ENCODE measurements around the gene ANO6. TPM values are rescaled to one million over a fixed set of nuclear protein-coding genes. Genes with fewer than 3 reads are reported as not detected.

ANO6 gene
- total and polyA plus RNA-seq, 8 donors = 58.0 to 79.7 (median 66.1) TPM

DNA sequence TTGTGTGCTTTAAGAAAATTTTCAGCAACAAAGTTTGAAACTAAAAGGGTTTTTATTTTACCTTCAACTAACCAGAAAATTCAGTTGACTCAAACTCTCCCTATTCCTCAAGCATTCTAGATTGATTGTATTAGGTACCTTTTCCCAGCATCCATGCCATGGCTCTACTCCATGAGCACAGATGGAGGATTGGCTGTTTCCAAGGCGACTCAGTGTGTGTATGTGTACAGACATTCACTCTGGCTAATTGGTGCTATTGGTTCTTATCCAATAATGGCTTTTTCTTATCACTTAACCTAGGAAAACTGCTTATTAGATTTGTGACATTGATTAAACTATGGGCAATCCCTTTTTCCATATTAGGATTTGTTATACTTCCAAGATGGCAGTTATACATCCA, 202.6 kb downstream of the ANO6 start:
- intact Hi-C loops (cut with DNase I) = no loop called here
- Histone ChIP-seq H3K4me3 (no peak overlapping the region), H3K27ac (no peak overlapping the region), H3K4me1 (no peaks in the 10 kb centered on the region), H3K27me3 (no peaks in the 10 kb centered on the region), H3K36me3 (peaks cover 0 to 83% of the 10 kb centered on the region in 2 donors), H3K9me3 (no peaks in the 10 kb centered on the region)
- ATAC-seq = no peak
- DNase-seq = no peak
- TF ChIP-seq, protein P1, sequence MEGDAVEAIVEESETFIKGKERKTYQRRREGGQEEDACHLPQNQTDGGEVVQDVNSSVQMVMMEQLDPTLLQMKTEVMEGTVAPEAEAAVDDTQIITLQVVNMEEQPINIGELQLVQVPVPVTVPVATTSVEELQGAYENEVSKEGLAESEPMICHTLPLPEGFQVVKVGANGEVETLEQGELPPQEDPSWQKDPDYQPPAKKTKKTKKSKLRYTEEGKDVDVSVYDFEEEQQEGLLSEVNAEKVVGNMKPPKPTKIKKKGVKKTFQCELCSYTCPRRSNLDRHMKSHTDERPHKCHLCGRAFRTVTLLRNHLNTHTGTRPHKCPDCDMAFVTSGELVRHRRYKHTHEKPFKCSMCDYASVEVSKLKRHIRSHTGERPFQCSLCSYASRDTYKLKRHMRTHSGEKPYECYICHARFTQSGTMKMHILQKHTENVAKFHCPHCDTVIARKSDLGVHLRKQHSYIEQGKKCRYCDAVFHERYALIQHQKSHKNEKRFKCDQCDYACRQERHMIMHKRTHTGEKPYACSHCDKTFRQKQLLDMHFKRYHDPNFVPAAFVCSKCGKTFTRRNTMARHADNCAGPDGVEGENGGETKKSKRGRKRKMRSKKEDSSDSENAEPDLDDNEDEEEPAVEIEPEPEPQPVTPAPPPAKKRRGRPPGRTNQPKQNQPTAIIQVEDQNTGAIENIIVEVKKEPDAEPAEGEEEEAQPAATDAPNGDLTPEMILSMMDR (IDR thresholded peaks at IDR 0.05) = no peak

DNA sequence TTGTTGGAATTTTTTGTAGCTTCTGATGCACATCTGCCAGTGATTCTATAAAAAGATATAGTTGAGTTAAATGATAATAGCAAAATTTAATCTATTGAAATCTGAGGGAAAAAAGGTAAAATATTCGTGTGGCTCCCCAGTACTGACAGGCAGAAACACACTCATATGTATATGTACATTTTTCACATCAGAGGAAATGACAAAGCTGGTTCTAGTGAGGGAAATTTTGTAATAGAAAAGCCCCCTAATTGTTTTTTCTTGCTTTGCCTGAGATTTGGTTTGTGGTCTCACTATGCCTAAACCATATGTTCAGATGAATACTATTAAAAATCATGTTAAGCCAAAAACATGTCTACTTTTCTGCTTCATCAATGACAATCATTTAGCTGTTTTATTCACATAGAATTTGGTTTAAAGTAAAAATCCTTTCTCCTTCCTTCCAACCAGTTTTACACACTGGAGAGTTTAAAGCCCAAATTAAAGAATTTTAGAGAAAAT, 203.5 kb downstream of the ANO6 start:
- TF ChIP-seq, protein P1 (IDR thresholded peaks at IDR 0.05) = no peak
- Histone ChIP-seq H3K27ac (no peak overlapping the region), H3K36me3 (peaks cover 0 to 86% of the 10 kb centered on the region in 2 donors), H3K4me3 (no peak overlapping the region), H3K27me3 (no peaks in the 10 kb centered on the region), H3K4me1 (no peaks in the 10 kb centered on the region), H3K9me3 (no peaks in the 10 kb centered on the region)
- intact Hi-C loops (cut with DNase I) = no loop called here
- DNase-seq (no peak), ATAC-seq (no peak)

DNA sequence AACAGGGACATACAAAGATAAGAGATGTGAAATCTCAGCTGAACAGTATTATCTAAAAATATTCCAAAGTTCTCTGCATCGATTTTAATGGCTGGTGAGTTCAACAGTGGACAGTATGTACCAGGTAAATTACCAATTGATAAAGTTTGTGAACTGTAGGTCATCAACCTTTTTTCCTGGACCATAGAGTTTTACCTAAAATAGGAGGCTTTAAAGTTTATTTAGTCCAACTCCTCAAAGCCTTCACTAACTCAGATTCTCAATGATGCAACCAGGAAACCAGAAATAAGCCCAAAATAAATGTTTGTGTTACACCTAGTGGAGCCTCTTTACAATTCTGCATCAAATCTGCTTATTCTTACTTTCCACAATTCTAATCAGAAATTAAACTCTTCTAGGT, 205.8 kb downstream of the ANO6 start:
- DNase-seq (no peak), ATAC-seq (no peak)
- Histone ChIP-seq H3K27me3 (no peaks in the 10 kb centered on the region), H3K4me1 (no peaks in the 10 kb centered on the region), H3K4me3 (no peak overlapping the region), H3K9me3 (no peaks in the 10 kb centered on the region), H3K27ac (no peak overlapping the region), H3K36me3 (peaks cover 0 to 88% of the 10 kb centered on the region in 2 donors)
- TF ChIP-seq, protein P1 (IDR thresholded peaks at IDR 0.05) = no peak
- intact Hi-C loops (cut with DNase I) = no loop called here

DNA sequence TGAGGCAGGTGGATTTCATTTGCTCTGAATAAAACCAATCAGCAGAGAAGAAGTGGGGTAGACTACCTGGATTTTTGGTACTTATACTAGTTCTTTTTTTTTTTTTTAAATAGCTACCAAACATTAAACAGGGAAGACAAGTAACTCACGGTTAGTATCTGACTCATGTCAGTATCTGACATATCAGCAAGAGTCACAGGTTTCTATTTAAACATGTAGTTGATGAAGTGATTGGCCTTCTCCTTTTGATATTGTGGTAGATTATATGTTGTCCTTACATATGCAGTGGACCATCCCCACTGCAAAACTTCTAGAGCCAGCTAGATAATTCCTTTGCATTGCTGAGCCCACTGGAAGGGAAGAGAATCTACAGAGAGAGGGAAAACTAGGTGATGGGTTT, 208.0 kb downstream of the ANO6 start:
- intact Hi-C loops (cut with DNase I) = no loop called here
- DNase-seq (no peak), ATAC-seq (no peak)
- Histone ChIP-seq H3K9me3 (no peaks in the 10 kb centered on the region), H3K27ac (no peak overlapping the region), H3K27me3 (no peaks in the 10 kb centered on the region), H3K4me3 (no peak overlapping the region), H3K4me1 (no peaks in the 10 kb centered on the region), H3K36me3 (peaks cover 0 to 87% of the 10 kb centered on the region in 2 donors)
- TF ChIP-seq, protein P1 (IDR thresholded peaks at IDR 0.05) = no peak

DNA sequence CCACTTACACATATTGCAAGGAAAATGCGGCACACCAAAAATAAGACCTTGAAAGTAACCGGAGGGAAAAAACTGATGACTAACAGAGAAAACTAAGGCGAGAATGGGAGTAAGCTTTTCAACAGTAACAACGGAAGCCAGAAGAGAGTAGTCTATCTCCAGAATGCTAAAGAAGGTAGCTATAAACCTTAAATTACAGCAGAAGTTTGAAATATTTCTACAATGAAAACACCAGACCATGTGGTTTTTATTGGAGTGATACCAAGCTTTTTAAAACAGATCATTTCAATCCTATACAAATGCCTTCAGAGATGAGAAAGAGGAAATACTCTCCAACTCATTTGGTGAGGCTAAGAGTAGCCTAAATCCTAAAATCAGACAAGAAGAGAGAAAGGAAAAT, 209.5 kb downstream of the ANO6 start:
- peaks cover 0 to 96% of the 10 kb centered on the region in 2 donors for H3K36me3 ChIP-seq
- H3K4me3 ChIP-seq = no peak overlapping the region
- DNase-seq (no peak), ATAC-seq (no peak)
- intact Hi-C loops (cut with DNase I) = no loop called here
- no peaks in the 10 kb centered on the region for H3K27me3 ChIP-seq
- no peaks in the 10 kb centered on the region for H3K9me3 ChIP-seq
- no peaks in the 10 kb centered on the region for H3K4me1 ChIP-seq
- H3K27ac ChIP-seq = no peak overlapping the region
- TF ChIP-seq, protein P1 (IDR thresholded peaks at IDR 0.05) = no peak
